Mucosa of descending colon (tissue), 3 donors: Measurements from ENCODE around the gene USF1. TPM values are rescaled to one million over a fixed set of nuclear protein-coding genes. Genes with fewer than 3 reads are reported as not detected.
A peak's percentile ranks its signal among the peaks of the same experiment; 100 is the strongest.

ENCODE experiments used
- ATAC-seq: fragments of 200-7000 bp; cut with Tn5 transposase; one replicate; pipeline ENCODE4 v1.9.1; 2020; ENCODE audit warnings: mild to moderate bottlenecking, moderate library complexity
- DNase-seq, 3 donors: peaks; one replicate each; pipeline ENCODE4 v3.0.0-alpha.2; 2020
- H3K36me3 ChIP-seq: fragments of 200-600 bp; one replicate; pipeline ENCODE4 v1.8.0; 2021; ENCODE audit warnings: low read depth, mild to moderate bottlenecking
- H3K4me1 ChIP-seq: fragments of 200-600 bp; one replicate; pipeline ENCODE4 v1.8.0; 2021; ENCODE audit warnings: low read depth, mild to moderate bottlenecking
- H3K4me3 ChIP-seq: fragments of 200-600 bp; one replicate; pipeline ENCODE4 v1.8.0; 2021; ENCODE audit warnings: mild to moderate bottlenecking
- H3K9me3 ChIP-seq: fragments of 200-600 bp; one replicate; pipeline ENCODE4 v1.8.0; 2021; ENCODE audit warnings: mild to moderate bottlenecking
- intact Hi-C, 2 donors: fragments of 100-400 bp; cut with DNase I in 1 of 2; cut with micrococcal nuclease in 1 of 2; formaldehyde crosslinking; loops; one replicate each; pipeline versions ENCODE4 v1.11.0 to v1.11.1; 2022; cut with DNase I, micrococcal nuclease
- total RNA-seq, 3 donors: library from RNA; stranded (reverse); fragmentation: NEBNext Ultra II Directional in 2 of 3; extraction: Animal tissue kit (Norgen Biotek cat#: 25700) in 2 of 3; gene quantifications; one replicate each; pipeline versions ENCODE4 v1.2.1 to v1.2.4, GENCODE V29; 2021 to 2023
- TF ChIP-seq, protein P1 (sequence below): fragments of 200-600 bp; IDR thresholded peaks from one replicate; pipeline ENCODE4 v1.8.0; 2022; ENCODE audit warnings: antibody characterized with exemption, mild to moderate bottlenecking
- donor health status: DM: no; HTN: no; CAD: no; lungs with moderate emphysema.
- donor health status: DM: no; HTN: no; CAD: no.
- donor health status: DM: no; HTN: yes; CAD: no.

Gene USF1
- total RNA-seq, 3 donors from 2014 or later: 66.8 to 80.5 (median 71.7) TPM

DNA sequence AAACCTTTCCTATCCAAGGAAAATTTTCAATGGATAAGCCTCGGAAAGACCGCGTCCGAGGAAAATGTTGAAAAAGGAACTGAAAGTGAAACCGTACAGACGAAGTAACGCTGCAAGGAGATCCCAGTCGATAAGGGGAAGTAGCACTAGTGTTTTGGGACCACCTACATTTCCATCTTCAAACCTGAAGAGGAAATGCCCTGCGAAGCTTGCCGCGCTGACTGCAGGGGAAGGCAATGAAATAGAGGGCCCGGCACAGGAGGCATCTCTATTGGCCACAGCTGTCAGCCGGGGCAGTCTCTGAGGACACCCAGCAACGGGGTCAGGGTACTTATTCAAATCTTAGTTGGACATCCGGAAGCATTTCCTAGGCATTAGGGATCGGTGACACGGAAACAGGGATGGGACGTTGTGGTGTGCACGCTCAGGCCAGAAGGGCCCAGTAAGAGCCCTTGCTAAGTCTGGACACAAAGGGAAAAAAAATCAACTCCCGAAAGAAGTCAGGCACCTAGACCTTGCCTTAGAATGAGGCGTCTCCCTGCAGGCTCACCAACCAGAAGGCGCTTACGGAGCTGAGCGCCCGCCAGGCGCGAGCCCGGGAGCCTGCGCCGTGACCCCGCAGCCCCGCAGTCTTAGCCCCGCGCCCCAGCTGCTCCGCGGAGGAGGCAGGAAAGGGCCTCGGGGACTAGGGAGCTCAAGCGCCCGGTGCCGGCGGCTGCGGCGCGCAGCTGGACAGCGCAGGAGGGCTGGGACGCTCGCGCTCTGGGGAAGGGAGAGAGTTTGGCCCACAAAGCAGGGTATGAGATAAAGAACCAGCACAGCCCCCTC is 655 bp downstream of the USF1 start:
- ATAC-seq (peak; percentile 73), DNase-seq (peak; percentile 77 to 87 (median 81))
- peaks cover 3% of the 10 kb centered on the region for H3K9me3 ChIP-seq
- TF ChIP-seq, protein P1, sequence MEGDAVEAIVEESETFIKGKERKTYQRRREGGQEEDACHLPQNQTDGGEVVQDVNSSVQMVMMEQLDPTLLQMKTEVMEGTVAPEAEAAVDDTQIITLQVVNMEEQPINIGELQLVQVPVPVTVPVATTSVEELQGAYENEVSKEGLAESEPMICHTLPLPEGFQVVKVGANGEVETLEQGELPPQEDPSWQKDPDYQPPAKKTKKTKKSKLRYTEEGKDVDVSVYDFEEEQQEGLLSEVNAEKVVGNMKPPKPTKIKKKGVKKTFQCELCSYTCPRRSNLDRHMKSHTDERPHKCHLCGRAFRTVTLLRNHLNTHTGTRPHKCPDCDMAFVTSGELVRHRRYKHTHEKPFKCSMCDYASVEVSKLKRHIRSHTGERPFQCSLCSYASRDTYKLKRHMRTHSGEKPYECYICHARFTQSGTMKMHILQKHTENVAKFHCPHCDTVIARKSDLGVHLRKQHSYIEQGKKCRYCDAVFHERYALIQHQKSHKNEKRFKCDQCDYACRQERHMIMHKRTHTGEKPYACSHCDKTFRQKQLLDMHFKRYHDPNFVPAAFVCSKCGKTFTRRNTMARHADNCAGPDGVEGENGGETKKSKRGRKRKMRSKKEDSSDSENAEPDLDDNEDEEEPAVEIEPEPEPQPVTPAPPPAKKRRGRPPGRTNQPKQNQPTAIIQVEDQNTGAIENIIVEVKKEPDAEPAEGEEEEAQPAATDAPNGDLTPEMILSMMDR: no peak
- peaks cover 10% of the 10 kb centered on the region for H3K4me1 ChIP-seq
- intact Hi-C loops: loop anchor here in 1 of 2 donors (5.0 kb wide), 1 partner anchor 52 kb away; the partner anchor contains the start of gene KLHDC9
- peak overlapping the region; percentile 74 for H3K4me3 ChIP-seq
- peaks cover 17% of the 10 kb centered on the region for H3K36me3 ChIP-seq

DNA sequence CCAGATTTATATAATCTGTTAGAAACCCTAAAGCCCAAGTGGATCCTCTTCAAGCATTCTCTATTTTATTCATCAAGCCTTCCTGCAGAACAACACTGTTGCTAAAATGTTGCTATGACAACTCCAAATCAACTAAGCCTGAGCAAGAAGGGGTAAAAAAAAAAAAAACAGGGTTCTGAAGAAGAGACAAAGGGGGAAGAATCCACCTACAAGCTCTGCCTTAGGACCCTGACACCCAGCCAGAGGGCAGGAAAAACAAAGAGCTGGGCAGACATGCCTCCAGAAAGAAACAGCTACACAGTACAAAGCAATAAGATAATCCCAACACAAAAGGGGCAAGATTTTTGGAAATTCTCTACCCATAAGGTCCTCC is 1.3 kb downstream of the USF1 start:
- intact Hi-C loops: no loop called here
- DNase-seq (no peak), ATAC-seq (no peak)
- TF ChIP-seq, protein P1: no peak
- Histone ChIP-seq H3K9me3 (peaks cover 3% of the 10 kb centered on the region), H3K4me1 (peaks cover 16% of the 10 kb centered on the region), H3K4me3 (peak overlapping the region; percentile 74), H3K36me3 (peaks cover 17% of the 10 kb centered on the region)

DNA sequence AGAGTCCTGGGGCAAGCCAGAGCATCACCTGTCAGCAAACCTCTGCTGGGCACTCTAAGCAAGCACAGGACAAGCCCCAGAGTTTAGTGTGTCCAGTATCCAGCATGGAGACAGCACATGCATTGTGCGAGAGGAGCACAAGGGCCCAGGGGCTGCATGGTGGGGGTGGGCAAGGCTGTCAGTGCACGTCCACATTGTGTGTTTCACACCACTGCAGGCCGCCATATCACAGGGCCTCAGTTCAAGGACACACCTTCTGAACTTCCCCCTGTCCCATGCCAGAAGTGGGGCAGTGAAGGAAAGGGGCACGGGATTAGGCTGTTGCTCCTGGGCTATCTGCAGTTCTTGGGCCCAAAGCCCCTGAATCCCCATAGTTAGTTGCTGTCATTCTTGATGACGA is 6.2 kb downstream of the USF1 start:
- TF ChIP-seq, protein P1: no peak
- Histone ChIP-seq H3K9me3 (no peaks in the 10 kb centered on the region), H3K4me1 (peaks cover 28% of the 10 kb centered on the region), H3K4me3 (no peak overlapping the region), H3K36me3 (peaks cover 17% of the 10 kb centered on the region)
- no peak for ATAC-seq
- DNase-seq: no peak
- intact Hi-C loops: no loop called here

DNA sequence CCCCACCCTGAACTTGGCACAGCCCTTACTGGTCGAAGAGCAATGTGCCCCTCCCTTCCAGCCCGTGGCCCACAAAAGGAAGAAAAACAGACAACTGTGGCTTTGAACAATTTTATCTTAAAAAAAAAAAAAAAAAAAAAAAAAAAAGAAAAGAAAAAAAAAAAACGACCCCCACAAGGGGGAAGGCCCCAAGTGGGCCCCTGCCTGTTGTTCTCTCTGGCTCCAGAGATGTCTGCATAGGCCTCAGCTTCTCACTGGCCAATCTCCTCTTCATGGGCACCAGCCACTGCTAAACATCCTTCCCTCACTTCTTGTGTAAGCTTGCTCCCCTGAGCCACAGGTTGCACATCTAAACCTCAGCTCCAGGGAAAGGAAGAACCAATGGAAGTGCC is 6.6 kb downstream of the USF1 start:
- no peak for ATAC-seq

DNA sequence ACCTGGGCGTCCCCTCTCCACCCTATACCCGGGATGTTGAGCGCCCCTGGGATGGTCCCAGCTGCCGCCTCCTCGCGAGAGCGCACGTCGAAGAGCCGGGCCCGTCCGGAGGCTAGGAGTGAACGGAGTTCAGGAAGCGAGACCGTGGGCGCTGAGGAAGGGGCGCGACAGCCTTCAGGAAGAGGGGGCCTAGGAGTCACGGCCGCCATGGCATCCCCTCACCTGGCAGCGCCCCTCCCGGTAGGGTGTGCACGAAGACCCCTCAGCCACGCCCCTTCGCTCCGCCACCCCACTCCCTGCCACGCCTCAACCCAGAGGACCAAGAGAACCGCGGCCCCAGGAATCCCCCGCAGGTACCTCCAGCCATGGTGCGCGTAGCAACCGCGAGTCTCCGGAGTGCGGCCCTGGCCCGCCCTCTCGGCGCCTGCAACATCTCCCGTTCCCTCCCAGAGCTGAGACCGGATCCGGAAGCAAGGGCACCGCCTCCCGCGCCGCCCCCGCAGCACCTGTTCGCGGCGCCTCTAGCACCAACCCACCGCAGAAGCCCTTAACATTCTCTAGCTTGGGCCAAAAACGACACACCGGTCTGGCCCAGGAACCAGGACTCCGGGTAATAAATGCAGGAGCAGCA is 7.1 kb downstream of the USF1 start, which contains the start of gene TSTD1:
TSS of gene TSTD1 (minus strand) at position 442 of the 631 bp plus-strand sequence. CDS start at position 367, 75 bp downstream.
- peak; percentile 95 for ATAC-seq
- TF ChIP-seq, protein P1: no peak
- intact Hi-C loops: no loop called here
- DNase-seq: peak; percentile 90 to 93 (median 91)
- Histone ChIP-seq H3K9me3 (no peaks in the 10 kb centered on the region), H3K4me3 (peak within 1 kb of the TSS; percentile 48), H3K4me1 (peaks cover 21% of the 10 kb centered on the region), H3K36me3 (peaks cover 17% of the 10 kb centered on the region)

More for the DNA sequence above, 6.6 kb downstream of the USF1 start:
- Histone ChIP-seq H3K4me1 (peaks cover 26% of the 10 kb centered on the region), H3K4me3 (peak overlapping the region; percentile 48), H3K36me3 (peaks cover 17% of the 10 kb centered on the region), H3K9me3 (no peaks in the 10 kb centered on the region)
- no peak for DNase-seq
- intact Hi-C loops: no loop called here
- TF ChIP-seq, protein P1: no peak
